CD4-positive, CD25-positive, alpha-beta regulatory T cell (primary cell): ENCODE measurements around the gene NOL12. TPM values are rescaled to one million over a fixed set of nuclear protein-coding genes. Genes with fewer than 3 reads are reported as not detected.

ENCODE experiments used
- ATAC-seq, 2 donors: fragments of 150-1000 bp; cut with Tn5 transposase; one replicate each; pipeline ENCODE4 v1.10.0; 2021; ENCODE audit warnings: low read depth in 2 of 2, moderate number of reproducible peaks in 2 of 2, moderate library complexity in 1 of 2
- DNase-seq, 3 donors: peaks; one replicate each; pipeline versions ENCODE4 v3.0.0 to v3.0.0-alpha.2; 2012 to 2022; ENCODE audit warnings: mixed read lengths in 1 of 3
- H3K27ac ChIP-seq: one replicate; pipeline ENCODE4 v1.7.0; 2013; ENCODE audit warnings: mild to moderate bottlenecking, low read length; ENCODE audit not compliant: insufficient read depth, poor library complexity, severe bottlenecking
- H3K27me3 ChIP-seq: one replicate; pipeline ENCODE4 v1.7.0; 2013; ENCODE audit warnings: low read length; ENCODE audit not compliant: control insufficient read depth, insufficient read depth
- H3K36me3 ChIP-seq: one replicate; pipeline ENCODE4 v1.7.0; 2013; ENCODE audit warnings: mild to moderate bottlenecking, low read length, moderate library complexity; ENCODE audit not compliant: control insufficient read depth, insufficient read depth
- H3K4me1 ChIP-seq: 2 replicates; pipeline ENCODE4 v1.7.0; 2013; ENCODE audit warnings: mild to moderate bottlenecking, low read length; ENCODE audit not compliant: insufficient read depth, control insufficient read depth, poor library complexity, severe bottlenecking
- H3K4me3 ChIP-seq: one replicate; pipeline ENCODE4 v1.7.0; 2013; ENCODE audit warnings: low read depth, mild to moderate bottlenecking, low read length, moderate library complexity
- H3K9me3 ChIP-seq, 2 experiments: 1 replicate in 1 of 2; 2 replicates in 1 of 2; pipeline ENCODE4 v1.7.0; 2013; ENCODE audit warnings: low read length in 2 of 2, mild to moderate bottlenecking in 1 of 2, moderate library complexity in 1 of 2; ENCODE audit not compliant: control insufficient read depth in 2 of 2
- H3K27ac Mint-ChIP-seq, 3 donors: one replicate each; pipeline ENCODE4 v1.8.0; 2020 to 2022; ENCODE audit warnings: mild to moderate bottlenecking in 3 of 3, mixed read lengths in 3 of 3, moderate library complexity in 2 of 3
- H3K27me3 Mint-ChIP-seq: one replicate; pipeline ENCODE4 v1.8.0; 2022; ENCODE audit warnings: mild to moderate bottlenecking, mixed read lengths
- H3K36me3 Mint-ChIP-seq: one replicate; pipeline ENCODE4 v1.8.0; 2020; ENCODE audit warnings: mixed read lengths
- H3K4me1 Mint-ChIP-seq, 4 donors: one replicate each; pipeline ENCODE4 v1.8.0; 2020 to 2022; ENCODE audit warnings: mixed read lengths in 4 of 4, mild to moderate bottlenecking in 1 of 4
- H3K4me3 Mint-ChIP-seq, 4 donors: one replicate each; pipeline ENCODE4 v1.8.0; 2020 to 2022; ENCODE audit warnings: mild to moderate bottlenecking in 4 of 4, mixed read lengths in 4 of 4, moderate library complexity in 3 of 4
- H3K9me3 Mint-ChIP-seq, 7 donors: one replicate each; pipeline ENCODE4 v1.8.0; 2020 to 2022; ENCODE audit warnings: mixed read lengths in 7 of 7, mild to moderate bottlenecking in 3 of 7, moderate library complexity in 2 of 7
- polyA plus RNA-seq, 4 donors: library from polyadenylated mRNA; unstranded; fragments of 300-500 nt; fragmentation: Illumina TruSeq; gene quantifications; one replicate each; pipeline ENCODE4 v1.2.3, GENCODE V29; 2021
- total RNA-seq: library from RNA; stranded (reverse); gene quantifications from one replicate; pipeline ENCODE4 v1.2.3, GENCODE V29; 2022

NOL12 gene
- total and polyA plus RNA-seq, 5 donors from 2014 or later, result 33.7 to 46.9 (median 38.2) TPM

DNA sequence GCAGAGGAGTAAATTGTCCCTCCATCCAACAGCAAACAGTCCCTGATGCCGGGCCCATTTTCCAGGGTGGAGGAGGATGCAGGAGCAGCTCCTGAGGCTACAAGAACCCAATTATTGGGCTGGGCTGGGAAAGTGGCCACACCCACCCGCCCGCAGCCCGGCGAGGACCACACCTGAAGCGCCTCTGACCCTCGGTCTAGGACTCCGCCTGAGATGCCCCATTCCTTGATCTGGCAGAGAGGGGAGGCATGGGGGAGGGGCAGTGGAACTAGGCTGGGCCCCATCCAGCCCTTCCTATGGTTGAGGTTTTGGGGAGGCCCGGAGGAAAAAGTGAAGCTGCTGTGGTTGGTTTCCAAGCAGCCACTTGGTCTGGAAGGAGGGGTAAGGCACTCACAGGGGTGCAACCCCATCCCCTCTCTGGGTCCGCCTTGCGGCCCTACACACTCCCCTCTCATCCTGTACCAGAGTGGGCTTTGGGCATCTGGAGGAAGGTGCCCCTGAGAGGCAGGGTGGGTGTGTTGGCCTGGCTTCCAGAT lies 13.2 kb upstream of the NOL12 start:
- Histone ChIP-seq H3K27ac (peak overlapping the region; percentile 58), H3K9me3 (no peaks in the 10 kb centered on the region), H3K27me3 (no peaks in the 10 kb centered on the region), H3K36me3 (no peaks in the 10 kb centered on the region), H3K4me3 (no peak overlapping the region), H3K4me1 (peaks cover 57% of the 10 kb centered on the region)
- DNase-seq, result no peak
- peak overlapping the region in 1 of 4 donors; percentile 15 for H3K4me3 Mint-ChIP-seq
- H3K36me3 Mint-ChIP-seq, result no peaks in the 10 kb centered on the region
- peak overlapping the region; percentile 26 to 77 (median 71) for H3K27ac Mint-ChIP-seq
- ATAC-seq, result no peak
- no peaks in the 10 kb centered on the region for H3K27me3 Mint-ChIP-seq
- peaks cover 0 to 63% (median 24%) of the 10 kb centered on the region in 4 donors for H3K4me1 Mint-ChIP-seq
- no peaks in the 10 kb centered on the region for H3K9me3 Mint-ChIP-seq

DNA sequence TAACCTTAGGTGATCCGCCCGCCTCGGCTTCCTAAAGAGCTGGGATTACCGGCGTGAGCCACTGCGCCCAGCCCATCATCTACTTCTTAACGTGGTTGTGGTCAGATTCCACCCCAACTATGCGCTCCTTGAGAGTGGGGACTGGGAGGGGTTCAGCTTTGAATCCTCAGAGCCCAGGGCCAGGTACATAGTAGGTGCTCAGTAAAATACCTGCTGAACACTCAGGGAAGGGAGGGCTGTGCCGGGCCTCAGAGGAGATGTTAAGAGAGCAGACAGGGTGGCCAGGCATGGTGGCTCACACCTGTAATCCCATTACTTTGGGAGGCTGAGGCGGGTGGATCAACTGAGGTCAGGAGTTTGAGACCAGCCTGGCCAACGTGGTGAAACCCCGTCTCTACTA lies 11.9 kb upstream of the NOL12 start:
- ATAC-seq, result no peak
- no peaks in the 10 kb centered on the region for H3K27me3 ChIP-seq
- Mint-ChIP-seq H3K27me3 (no peaks in the 10 kb centered on the region), H3K4me1 (peaks cover 0 to 65% (median 24%) of the 10 kb centered on the region in 4 donors), H3K9me3 (no peaks in the 10 kb centered on the region), H3K4me3 (peak overlapping the region; percentile 67 to 92 (median 85)), H3K36me3 (no peaks in the 10 kb centered on the region), H3K27ac (peak overlapping the region; percentile 90 to 97 (median 95))
- peak overlapping the region; percentile 51 for H3K27ac ChIP-seq
- no peak overlapping the region for H3K4me3 ChIP-seq
- H3K36me3 ChIP-seq, result no peaks in the 10 kb centered on the region
- H3K9me3 ChIP-seq, result no peaks in the 10 kb centered on the region
- peaks cover 60% of the 10 kb centered on the region for H3K4me1 ChIP-seq
- DNase-seq, result no peak

DNA sequence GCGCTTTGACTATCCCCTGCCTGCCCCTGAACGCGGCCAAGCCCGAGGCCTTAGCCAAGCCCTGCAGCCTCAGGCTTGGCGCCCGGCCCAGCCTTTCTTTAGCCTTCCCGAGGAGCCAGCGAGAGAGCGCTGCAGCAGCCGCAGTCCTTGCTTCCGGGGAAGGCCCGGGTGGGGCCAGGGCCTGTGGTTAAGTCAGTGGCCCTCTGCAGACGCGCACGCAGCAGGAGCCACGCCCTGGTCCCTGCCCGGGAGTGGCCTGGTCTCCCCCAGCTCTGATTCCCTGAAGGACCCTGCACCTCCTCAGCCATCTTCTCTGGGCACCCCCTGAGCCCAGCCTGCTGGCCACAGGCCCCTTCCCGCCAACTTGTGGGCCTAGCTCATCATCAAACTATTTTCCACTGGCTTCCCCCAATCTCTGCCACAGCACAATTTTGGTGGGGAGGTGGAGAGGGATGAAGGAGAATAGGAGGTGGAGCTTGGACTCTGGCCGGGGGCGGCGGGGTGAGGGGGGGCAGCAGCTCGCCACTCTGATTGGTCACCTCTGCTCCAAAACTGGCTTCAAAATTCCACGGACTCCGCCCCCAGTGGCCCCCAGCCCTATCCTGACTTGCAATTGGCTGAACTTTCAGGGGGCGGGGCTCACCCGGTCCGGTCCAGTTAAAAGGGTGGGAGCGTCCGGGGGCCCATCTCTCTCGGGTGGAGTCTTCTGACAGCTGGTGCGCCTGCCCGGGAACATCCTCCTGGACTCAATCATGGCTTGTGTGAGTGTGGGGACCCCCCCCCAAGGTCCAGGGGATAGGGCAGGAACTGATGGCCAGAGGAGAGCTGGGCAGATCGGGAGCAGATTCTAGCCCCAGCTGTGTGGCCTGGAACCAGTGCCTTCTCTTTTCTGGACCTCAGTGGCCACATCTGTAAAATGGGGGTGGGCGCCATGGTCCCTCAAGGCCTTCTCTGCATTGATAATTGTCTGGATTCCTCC lies 10.9 kb upstream of the NOL12 start, which contains the start of gene LGALS1:
Gene LGALS1 (plus strand): TSS at position 686 of the 979 bp plus-strand sequence. CDS start 67 bp downstream, at position 753.
- H3K27ac ChIP-seq, result peak within 1 kb of the TSS; percentile 97
- peaks cover 60% of the 10 kb centered on the region for H3K4me1 ChIP-seq
- peak within 1 kb of the TSS; percentile 97 to 100 (median 97) for H3K27ac Mint-ChIP-seq
- no peaks in the 10 kb centered on the region for H3K27me3 ChIP-seq
- H3K27me3 Mint-ChIP-seq, result no peaks in the 10 kb centered on the region
- H3K36me3 ChIP-seq, result no peaks in the 10 kb centered on the region
- H3K36me3 Mint-ChIP-seq, result no peaks in the 10 kb centered on the region
- no peaks in the 10 kb centered on the region for H3K9me3 Mint-ChIP-seq
- H3K4me3 ChIP-seq, result peak within 1 kb of the TSS; percentile 94
- peaks cover 0 to 68% (median 23%) of the 10 kb centered on the region in 4 donors for H3K4me1 Mint-ChIP-seq
- H3K9me3 ChIP-seq, result no peaks in the 10 kb centered on the region
- peak within 1 kb of the TSS; percentile 90 to 97 (median 94) for H3K4me3 Mint-ChIP-seq
- DNase-seq (peak; percentile 56 to 89 (median 56)), ATAC-seq (peak; percentile 23 to 25)

GRCh38 chr22:37675930-37676735 lies 10.0 kb upstream of the NOL12 start:
- peak overlapping the region; percentile 97 for H3K27ac ChIP-seq
- DNase-seq, result peak in 2 of 3 donors; percentile 27 to 34
- Mint-ChIP-seq H3K36me3 (no peaks in the 10 kb centered on the region), H3K9me3 (no peaks in the 10 kb centered on the region), H3K4me1 (peaks cover 0 to 66% (median 26%) of the 10 kb centered on the region in 4 donors), H3K27me3 (no peaks in the 10 kb centered on the region), H3K4me3 (peak overlapping the region; percentile 90 to 97 (median 94)), H3K27ac (peak overlapping the region; percentile 97 to 100 (median 97))
- peak overlapping the region; percentile 94 for H3K4me3 ChIP-seq
- H3K36me3 ChIP-seq, result no peaks in the 10 kb centered on the region
- H3K27me3 ChIP-seq, result no peaks in the 10 kb centered on the region
- H3K4me1 ChIP-seq, result peaks cover 62% of the 10 kb centered on the region
- no peak for ATAC-seq
- no peaks in the 10 kb centered on the region for H3K9me3 ChIP-seq

GRCh38 chr22:37676736-37677492 lies 9.2 kb upstream of the NOL12 start:
- DNase-seq (peak; percentile 89 to 96 (median 94)), ATAC-seq (peak; percentile 89 to 90)
- H3K4me1 ChIP-seq, result peaks cover 69% of the 10 kb centered on the region
- no peaks in the 10 kb centered on the region for H3K9me3 Mint-ChIP-seq
- H3K4me3 ChIP-seq, result peak overlapping the region; percentile 94
- peak overlapping the region; percentile 97 to 100 (median 97) for H3K27ac Mint-ChIP-seq
- no peaks in the 10 kb centered on the region for H3K27me3 ChIP-seq
- no peaks in the 10 kb centered on the region for H3K36me3 ChIP-seq
- H3K27me3 Mint-ChIP-seq, result no peaks in the 10 kb centered on the region
- peaks cover 0 to 66% (median 28%) of the 10 kb centered on the region in 4 donors for H3K4me1 Mint-ChIP-seq
- no peaks in the 10 kb centered on the region for H3K9me3 ChIP-seq
- H3K36me3 Mint-ChIP-seq, result no peaks in the 10 kb centered on the region
- H3K27ac ChIP-seq, result peak overlapping the region; percentile 97
- H3K4me3 Mint-ChIP-seq, result peak overlapping the region; percentile 90 to 97 (median 94)

DNA sequence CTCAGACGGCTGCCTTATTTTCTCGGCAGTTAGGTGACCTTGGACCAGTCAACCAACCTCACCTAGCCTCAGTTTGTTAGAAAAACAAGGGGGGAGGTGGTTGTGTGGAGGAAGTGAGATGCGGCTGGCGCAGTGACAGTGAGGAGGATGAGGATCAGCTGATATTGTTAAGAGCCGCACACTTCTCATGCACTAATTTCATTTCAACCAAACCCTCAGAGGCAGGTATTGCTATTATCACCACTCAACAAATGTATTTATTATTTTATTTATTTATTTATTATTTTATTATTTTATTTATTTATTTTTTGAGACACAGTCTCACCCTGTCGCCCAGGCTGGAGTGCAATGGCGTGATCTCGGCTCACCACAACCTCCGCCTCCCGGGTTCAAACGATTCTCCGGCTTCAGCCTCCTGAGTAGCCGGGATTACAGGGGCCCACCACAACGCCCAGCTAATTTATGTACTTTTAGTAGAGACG lies 8.6 kb upstream of the NOL12 start:
- H3K4me1 ChIP-seq, result peaks cover 63% of the 10 kb centered on the region

More for the DNA sequence above, 8.6 kb upstream of the NOL12 start:
- H3K36me3 ChIP-seq, result no peaks in the 10 kb centered on the region
- DNase-seq, result no peak
- H3K9me3 ChIP-seq, result no peaks in the 10 kb centered on the region
- H3K36me3 Mint-ChIP-seq, result no peaks in the 10 kb centered on the region
- peak overlapping the region; percentile 90 to 97 (median 94) for H3K4me3 Mint-ChIP-seq
- H3K27ac Mint-ChIP-seq, result peak overlapping the region; percentile 97 to 100 (median 97)
- H3K27me3 Mint-ChIP-seq, result no peaks in the 10 kb centered on the region
- peak overlapping the region; percentile 77 for H3K4me3 ChIP-seq
- peaks cover 0 to 60% (median 22%) of the 10 kb centered on the region in 4 donors for H3K4me1 Mint-ChIP-seq
- peak overlapping the region; percentile 97 for H3K27ac ChIP-seq
- H3K27me3 ChIP-seq, result no peaks in the 10 kb centered on the region
- H3K9me3 Mint-ChIP-seq, result no peaks in the 10 kb centered on the region
- peak; percentile 54 to 61 for ATAC-seq
